Spleen (tissue), 7 donors: ENCODE data around the gene SLC7A5.
"Not testable (repeated sequence)": the region's sequence is repeated elsewhere in the genome, so short reads cannot be mapped to it uniquely, and the experiment has no call there.

Experiments
- POLR2A ChIP-seq, 3 donors: fragments of 450-650 bp; IDR thresholded peaks; one replicate each; pipeline ENCODE4 v1.5.1; 2017; ENCODE audit warnings: antibody characterized with exemption in 3 of 3, mild to moderate bottlenecking in 1 of 3
- POLR2AphosphoS5 ChIP-seq, 3 donors: sonication (generic); formaldehyde crosslinking; IDR thresholded peaks; one replicate each; pipeline ENCODE4 v1.5.1; 2017; ENCODE audit warnings: antibody characterized with exemption in 3 of 3
- TF ChIP-seq, protein P1 (sequence below), 11 experiments: fragments of 200-600 bp in 7 of 11; fragments of 450-650 bp in 4 of 11; sonication (generic) in 4 of 11; IDR thresholded peaks in 8 of 11; conservative IDR thresholded peaks in 3 of 11; 1 replicate in 7 of 11; 2 replicates in 4 of 11; pipeline versions ENCODE4 v1.4.0 to v1.8.0; 2016 to 2021; ENCODE audit warnings: antibody characterized with exemption in 11 of 11, inconsistent platforms in 4 of 11, mild to moderate bottlenecking in 1 of 11
- donor health status: DM: no; HTN: no; CAD: no; lungs with moderate emphysema.
- donor health status: DM: no; HTN: no; CAD: no.
- donor health status: DM: no; HTN: no; CAD: no.

DNA sequence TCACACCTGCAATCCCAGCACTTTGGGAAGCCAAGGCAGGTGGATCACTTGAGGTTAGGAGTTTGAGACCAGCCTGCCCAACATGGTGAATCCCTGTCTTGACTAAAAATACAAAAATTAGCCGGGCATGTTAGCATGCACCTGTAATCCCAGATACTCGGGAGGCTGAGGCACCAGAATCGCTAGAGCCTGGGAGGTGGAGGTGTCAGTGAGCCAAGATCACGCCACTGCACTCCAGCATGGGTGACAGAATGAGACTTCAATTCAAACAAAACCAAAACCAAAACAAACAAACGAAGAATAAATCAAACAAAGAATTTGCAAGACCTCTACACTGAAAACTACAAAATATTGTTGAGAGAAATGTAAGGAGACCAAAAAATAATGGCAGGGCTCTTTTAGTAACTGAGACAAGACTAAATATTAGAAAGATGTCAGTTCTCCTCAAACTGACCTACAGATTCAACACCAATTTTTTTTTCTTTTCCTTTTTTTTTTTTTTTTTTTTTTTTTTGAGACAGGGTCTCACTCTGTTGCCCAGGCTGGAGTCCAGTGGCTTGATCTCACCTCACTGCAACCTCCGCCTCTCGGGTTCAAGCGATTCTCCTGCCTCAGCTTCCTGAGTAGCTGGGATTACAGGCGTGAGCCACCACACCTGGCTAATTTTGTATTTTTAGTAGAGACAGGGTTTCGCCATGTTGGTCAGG lies 80.4 kb downstream of the SLC7A5 start:
- TF ChIP-seq, protein P1, sequence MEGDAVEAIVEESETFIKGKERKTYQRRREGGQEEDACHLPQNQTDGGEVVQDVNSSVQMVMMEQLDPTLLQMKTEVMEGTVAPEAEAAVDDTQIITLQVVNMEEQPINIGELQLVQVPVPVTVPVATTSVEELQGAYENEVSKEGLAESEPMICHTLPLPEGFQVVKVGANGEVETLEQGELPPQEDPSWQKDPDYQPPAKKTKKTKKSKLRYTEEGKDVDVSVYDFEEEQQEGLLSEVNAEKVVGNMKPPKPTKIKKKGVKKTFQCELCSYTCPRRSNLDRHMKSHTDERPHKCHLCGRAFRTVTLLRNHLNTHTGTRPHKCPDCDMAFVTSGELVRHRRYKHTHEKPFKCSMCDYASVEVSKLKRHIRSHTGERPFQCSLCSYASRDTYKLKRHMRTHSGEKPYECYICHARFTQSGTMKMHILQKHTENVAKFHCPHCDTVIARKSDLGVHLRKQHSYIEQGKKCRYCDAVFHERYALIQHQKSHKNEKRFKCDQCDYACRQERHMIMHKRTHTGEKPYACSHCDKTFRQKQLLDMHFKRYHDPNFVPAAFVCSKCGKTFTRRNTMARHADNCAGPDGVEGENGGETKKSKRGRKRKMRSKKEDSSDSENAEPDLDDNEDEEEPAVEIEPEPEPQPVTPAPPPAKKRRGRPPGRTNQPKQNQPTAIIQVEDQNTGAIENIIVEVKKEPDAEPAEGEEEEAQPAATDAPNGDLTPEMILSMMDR (IDR thresholded peaks at IDR 0.05 in 8 of 11, conservative IDR thresholded peaks at IDR 0.05 in 3 of 11): not testable (repeated sequence)
- not testable (repeated sequence) for TF ChIP-seq POLR2A, POLR2AphosphoS5 (IDR thresholded peaks at IDR 0.05)
